ENCODE measurements around the gene MARCHF10. TPM values are rescaled to one million over a fixed set of nuclear protein-coding genes. Genes with fewer than 3 reads are reported as not detected.

The MARCHF10 gene
- total and polyA plus RNA-seq, 8 donors: 0.20 to 0.77 (median 0.41) TPM; not detected in 3

DNA sequence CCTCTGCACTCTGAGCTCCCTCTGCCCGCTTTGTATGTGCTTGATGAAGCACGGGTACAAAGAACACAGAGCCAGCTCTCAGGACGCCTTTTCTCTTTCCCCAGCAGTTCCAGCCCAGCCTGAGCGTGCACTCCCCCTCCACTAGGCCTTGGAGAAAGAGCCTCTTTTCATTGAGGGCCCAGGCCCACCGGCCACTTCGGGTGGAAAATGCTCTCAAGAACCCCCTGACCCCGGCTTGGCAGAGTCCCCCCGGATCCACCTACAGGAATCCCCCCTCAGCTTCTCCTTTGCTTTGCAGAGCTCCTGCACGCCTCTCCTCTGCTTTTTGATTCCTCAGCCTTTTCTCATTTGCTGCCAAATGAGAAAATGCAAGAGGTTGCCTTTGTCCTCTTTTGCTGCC, 150.4 kb downstream of the MARCHF10 start:
- TF ChIP-seq, protein P1, sequence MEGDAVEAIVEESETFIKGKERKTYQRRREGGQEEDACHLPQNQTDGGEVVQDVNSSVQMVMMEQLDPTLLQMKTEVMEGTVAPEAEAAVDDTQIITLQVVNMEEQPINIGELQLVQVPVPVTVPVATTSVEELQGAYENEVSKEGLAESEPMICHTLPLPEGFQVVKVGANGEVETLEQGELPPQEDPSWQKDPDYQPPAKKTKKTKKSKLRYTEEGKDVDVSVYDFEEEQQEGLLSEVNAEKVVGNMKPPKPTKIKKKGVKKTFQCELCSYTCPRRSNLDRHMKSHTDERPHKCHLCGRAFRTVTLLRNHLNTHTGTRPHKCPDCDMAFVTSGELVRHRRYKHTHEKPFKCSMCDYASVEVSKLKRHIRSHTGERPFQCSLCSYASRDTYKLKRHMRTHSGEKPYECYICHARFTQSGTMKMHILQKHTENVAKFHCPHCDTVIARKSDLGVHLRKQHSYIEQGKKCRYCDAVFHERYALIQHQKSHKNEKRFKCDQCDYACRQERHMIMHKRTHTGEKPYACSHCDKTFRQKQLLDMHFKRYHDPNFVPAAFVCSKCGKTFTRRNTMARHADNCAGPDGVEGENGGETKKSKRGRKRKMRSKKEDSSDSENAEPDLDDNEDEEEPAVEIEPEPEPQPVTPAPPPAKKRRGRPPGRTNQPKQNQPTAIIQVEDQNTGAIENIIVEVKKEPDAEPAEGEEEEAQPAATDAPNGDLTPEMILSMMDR (IDR thresholded peaks at IDR 0.05): no peak
- no peak overlapping the region for H3K27ac ChIP-seq
- H3K4me1 ChIP-seq: no peaks in the 10 kb centered on the region
- no peaks in the 10 kb centered on the region for H3K36me3 ChIP-seq
- FAIRE-seq: no peak
- H3K27me3 ChIP-seq: no peaks in the 10 kb centered on the region
- DNase-seq: no peak
- H3K4me3 ChIP-seq: no peak overlapping the region
- intact Hi-C loops (cut with DNase I): no loop called here
- no peaks in the 10 kb centered on the region for H3K9me3 ChIP-seq
- WGBS, 2 donors: 79 to 80% methylated on average over 9 of the region's 9 CpGs
- ATAC-seq: no peak

DNA sequence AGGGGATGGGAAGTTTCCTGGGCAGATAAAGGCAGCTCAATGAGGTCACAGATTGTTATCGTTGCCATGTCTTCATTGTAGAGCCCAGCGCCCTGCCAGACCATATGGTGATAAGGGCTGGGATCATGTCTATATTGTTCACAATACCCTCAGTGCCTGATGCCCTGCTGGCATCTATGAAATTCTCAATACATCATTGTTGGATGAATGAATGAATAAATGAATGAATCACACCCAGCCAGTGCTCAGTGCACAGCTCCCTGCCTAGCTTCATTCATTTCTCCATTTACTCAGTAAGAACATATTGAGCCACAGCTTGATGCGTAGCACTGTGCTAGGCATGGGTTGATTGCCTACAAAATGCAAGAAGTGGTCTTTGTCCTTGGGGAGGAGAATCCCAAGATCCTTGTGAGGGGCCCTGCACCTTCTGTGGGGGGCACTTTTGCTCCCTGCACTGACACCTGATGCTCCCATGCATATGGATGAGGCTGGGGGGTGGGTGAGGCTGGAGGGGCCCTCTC, 150.9 kb downstream of the MARCHF10 start:
- Histone ChIP-seq H3K9me3 (no peaks in the 10 kb centered on the region), H3K27me3 (no peaks in the 10 kb centered on the region), H3K4me3 (no peak overlapping the region), H3K27ac (no peak overlapping the region), H3K36me3 (no peaks in the 10 kb centered on the region), H3K4me1 (no peaks in the 10 kb centered on the region)
- ATAC-seq (no peak), FAIRE-seq (no peak), DNase-seq (no peak)
- WGBS, 2 donors: 81 to 93% methylated on average over 3 of the region's 3 CpGs
- TF ChIP-seq, protein P1 (IDR thresholded peaks at IDR 0.05): no peak
- intact Hi-C loops (cut with DNase I): no loop called here

DNA sequence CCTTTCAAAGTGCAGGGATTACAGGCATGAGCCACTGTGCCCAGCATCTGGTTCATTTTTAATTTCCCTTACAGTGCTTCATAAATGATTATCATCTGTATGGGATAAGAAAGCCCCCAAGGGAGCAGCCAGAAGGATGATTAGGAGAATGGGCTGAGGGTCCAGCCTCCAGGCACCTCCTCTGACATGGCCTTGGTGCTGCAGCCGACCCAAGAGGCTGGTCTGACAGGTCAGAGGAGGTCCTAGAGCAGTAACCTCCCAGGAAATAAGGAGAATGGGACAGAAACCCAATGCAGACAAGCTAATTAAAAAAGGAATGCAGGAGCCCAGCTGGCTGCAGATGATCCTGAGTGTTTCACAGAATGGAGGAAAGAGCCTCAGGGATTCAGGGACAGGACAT, 151.7 kb downstream of the MARCHF10 start:
- no peaks in the 10 kb centered on the region for H3K9me3 ChIP-seq
- TF ChIP-seq, protein P1 (IDR thresholded peaks at IDR 0.05): no peak
- H3K36me3 ChIP-seq: no peaks in the 10 kb centered on the region
- DNase-seq (no peak), FAIRE-seq (no peak), ATAC-seq (no peak)
- intact Hi-C loops (cut with DNase I): no loop called here
- no peak overlapping the region for H3K4me3 ChIP-seq
- H3K4me1 ChIP-seq: no peaks in the 10 kb centered on the region
- no peak overlapping the region for H3K27ac ChIP-seq
- WGBS, 2 donors: 24 to 43% methylated on average over 1 of the region's 1 CpG
- no peaks in the 10 kb centered on the region for H3K27me3 ChIP-seq

DNA sequence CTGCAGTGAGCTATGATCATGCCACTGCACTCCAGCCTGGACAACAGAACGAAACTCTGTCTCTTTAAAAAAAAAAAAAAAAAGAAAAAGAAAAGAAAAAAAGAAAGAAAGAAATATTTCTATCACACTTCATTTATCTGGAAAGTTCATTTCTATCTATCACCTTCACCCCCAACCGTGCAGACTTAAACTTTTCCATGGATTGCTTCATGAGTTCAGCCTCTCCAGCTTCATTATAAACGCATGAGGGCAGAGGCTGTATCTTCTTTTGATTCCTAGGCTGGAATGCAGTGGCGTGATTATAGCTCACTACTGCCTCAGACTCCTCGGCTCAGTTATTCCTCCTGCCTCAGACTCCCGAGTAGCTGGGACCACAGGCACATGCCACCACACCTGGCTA, 152.5 kb downstream of the MARCHF10 start:
- H3K9me3 ChIP-seq: no peaks in the 10 kb centered on the region
- no peaks in the 10 kb centered on the region for H3K27me3 ChIP-seq
- H3K27ac ChIP-seq: no peak overlapping the region
- no peaks in the 10 kb centered on the region for H3K36me3 ChIP-seq
- no peaks in the 10 kb centered on the region for H3K4me1 ChIP-seq
- ATAC-seq: no peak
- DNase-seq: no peak
- intact Hi-C loops (cut with DNase I): no loop called here
- no peak for FAIRE-seq
- TF ChIP-seq, protein P1 (IDR thresholded peaks at IDR 0.05): no peak
- H3K4me3 ChIP-seq: no peak overlapping the region
- 62 to 75% methylated on average over 6 of the region's 6 CpGs for WGBS, 2 donors

DNA sequence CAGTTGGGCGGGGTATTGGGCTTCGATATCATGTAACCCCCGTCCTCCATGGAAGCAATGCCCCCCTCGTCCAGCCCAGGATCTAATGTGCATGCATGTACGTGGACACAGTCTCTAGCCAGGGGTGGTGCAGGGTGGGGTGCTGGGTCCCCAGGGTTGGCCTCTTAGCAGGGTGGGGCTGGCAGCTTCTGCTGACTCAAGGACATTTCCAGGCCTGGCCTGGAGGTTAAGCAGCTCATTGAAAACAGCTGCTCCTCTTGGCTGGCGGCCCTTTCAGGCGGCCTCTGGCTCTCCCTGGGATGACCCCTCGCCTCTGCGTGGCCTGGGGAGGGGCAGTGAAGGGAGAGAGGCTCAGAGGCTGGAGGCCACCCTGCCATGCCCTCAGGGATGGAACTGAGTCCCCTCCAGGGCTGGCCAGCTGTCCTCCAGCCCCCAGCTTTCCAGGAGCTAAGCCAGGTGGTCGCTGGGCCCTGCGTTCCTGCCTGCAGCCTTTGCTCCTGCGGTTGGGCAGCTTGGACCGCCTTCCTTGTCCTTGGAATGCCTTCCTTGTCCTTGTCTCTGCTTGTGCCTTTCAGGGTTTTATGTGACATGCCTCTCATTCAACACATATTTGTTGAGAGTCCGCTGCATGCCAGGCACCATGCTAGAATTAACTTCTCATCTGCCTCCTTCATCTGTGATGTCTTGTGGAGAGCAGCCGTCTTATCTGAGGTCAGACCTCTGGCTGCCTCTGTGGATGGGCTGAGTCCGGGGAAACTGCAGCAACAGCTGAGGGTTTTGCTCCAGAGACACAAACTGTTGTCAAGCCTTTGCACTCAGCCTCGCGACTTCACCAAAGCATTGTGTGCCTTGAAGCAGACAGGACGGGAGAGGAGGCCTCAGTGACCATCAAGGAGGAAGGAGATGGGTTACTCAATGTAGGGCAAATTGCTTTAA, 154.0 kb downstream of the MARCHF10 start:
- DNase-seq: peak in 2 of 6 donors; percentile 20 to 21
- intact Hi-C loops (cut with DNase I): no loop called here

More for the DNA sequence above, 154.0 kb downstream of the MARCHF10 start:
- no peaks in the 10 kb centered on the region for H3K27me3 ChIP-seq
- FAIRE-seq (no peak), ATAC-seq (peak in 3 of 4 donors; percentile 8 to 31 (median 21))
- 62 to 65% methylated on average over 19 of the region's 19 CpGs for WGBS, 2 donors
- TF ChIP-seq, protein P1 (IDR thresholded peaks at IDR 0.05): no peak
- H3K9me3 ChIP-seq: no peaks in the 10 kb centered on the region
- H3K27ac ChIP-seq: no peak overlapping the region
- no peak overlapping the region for H3K4me3 ChIP-seq
- no peaks in the 10 kb centered on the region for H3K36me3 ChIP-seq
- no peaks in the 10 kb centered on the region for H3K4me1 ChIP-seq

Measured in pancreas (tissue), 10 donors.